ENCODE results near the gene ABHD8.

DNA sequence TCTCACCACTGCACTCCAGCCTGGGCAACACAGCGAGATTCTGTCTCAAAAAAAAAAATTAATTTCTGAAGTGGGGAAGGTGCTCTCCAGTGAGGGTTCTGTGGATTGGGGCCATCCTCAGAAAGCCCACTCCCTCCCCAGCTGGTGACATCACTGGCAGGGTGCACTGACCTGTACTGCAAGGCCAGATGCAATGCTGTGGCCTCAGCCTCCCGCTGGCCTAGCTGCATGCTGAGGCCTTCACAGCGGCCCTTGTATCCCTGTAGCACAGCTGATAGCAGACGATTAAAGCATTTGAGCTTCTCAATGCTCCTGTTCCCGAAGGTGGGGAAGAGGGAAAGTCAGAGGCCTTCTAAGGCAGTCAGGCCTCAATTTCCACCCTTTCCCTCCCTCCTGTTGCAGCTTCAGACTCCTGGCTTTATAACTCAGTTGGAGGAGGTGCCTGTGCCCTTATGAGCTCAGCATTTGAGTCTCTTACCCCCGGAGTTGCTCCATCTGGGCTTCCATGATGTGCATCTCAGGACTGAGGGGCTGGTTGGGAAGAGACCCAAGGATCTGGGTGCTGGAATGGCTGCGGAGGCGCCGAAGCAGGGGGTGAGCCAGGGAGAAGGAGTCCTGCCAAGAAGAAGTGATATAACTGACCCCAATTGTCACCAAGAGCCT lies 44.0 kb downstream of the ABHD8 start:
- TF ChIP-seq, protein P1, sequence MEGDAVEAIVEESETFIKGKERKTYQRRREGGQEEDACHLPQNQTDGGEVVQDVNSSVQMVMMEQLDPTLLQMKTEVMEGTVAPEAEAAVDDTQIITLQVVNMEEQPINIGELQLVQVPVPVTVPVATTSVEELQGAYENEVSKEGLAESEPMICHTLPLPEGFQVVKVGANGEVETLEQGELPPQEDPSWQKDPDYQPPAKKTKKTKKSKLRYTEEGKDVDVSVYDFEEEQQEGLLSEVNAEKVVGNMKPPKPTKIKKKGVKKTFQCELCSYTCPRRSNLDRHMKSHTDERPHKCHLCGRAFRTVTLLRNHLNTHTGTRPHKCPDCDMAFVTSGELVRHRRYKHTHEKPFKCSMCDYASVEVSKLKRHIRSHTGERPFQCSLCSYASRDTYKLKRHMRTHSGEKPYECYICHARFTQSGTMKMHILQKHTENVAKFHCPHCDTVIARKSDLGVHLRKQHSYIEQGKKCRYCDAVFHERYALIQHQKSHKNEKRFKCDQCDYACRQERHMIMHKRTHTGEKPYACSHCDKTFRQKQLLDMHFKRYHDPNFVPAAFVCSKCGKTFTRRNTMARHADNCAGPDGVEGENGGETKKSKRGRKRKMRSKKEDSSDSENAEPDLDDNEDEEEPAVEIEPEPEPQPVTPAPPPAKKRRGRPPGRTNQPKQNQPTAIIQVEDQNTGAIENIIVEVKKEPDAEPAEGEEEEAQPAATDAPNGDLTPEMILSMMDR (IDR thresholded peaks at IDR 0.05), result no peak
- TF ChIP-seq ZFX (IDR thresholded peaks at IDR 0.05; ENCODE audit: borderline replicate concordance), result no peak

All from 22Rv1 (cell line).